NB4 (cell line): ENCODE results near the gene PLCH1.

ENCODE experiments used
- MYC ChIP-seq: IDR thresholded peaks from 2 replicates; pipeline ENCODE4 v1.6.1; 2011; ENCODE audit warnings: low read depth, low read length
- POLR2A ChIP-seq: IDR thresholded peaks from 2 replicates; pipeline ENCODE4 v1.6.1; 2011; ENCODE audit warnings: mild to moderate bottlenecking; ENCODE audit not compliant: insufficient read length; ENCODE audit errors: extremely low read depth
- TF ChIP-seq, protein P1 (sequence below): IDR thresholded peaks from one replicate; pipeline ENCODE4 v1.5.1; 2012; ENCODE audit warnings: low read depth, low read length
- TF ChIP-seq, protein P2 (sequence below): IDR thresholded peaks from 2 replicates; pipeline ENCODE4 v1.6.1; 2011; ENCODE audit warnings: low read depth, low read length

DNA sequence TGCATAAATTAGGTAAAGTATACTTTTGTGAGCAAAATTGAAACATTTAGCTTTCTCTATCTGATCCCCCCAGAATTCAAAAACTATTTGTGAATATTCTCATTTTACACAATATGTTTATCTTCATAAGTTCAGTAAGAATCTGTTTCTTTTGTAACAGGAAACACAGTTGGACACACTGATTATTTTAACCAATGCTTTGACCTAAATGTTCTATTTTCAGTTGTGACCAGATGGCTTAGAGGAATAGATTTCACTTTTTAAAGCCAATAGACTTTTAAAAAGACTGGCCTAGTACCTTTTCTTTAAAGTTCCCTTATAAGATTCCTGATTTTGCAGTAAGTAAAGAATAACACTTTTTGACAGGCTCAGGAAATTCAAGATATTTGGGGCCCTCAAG, 377.4 kb downstream of the PLCH1 start:
- TF ChIP-seq, protein P1, sequence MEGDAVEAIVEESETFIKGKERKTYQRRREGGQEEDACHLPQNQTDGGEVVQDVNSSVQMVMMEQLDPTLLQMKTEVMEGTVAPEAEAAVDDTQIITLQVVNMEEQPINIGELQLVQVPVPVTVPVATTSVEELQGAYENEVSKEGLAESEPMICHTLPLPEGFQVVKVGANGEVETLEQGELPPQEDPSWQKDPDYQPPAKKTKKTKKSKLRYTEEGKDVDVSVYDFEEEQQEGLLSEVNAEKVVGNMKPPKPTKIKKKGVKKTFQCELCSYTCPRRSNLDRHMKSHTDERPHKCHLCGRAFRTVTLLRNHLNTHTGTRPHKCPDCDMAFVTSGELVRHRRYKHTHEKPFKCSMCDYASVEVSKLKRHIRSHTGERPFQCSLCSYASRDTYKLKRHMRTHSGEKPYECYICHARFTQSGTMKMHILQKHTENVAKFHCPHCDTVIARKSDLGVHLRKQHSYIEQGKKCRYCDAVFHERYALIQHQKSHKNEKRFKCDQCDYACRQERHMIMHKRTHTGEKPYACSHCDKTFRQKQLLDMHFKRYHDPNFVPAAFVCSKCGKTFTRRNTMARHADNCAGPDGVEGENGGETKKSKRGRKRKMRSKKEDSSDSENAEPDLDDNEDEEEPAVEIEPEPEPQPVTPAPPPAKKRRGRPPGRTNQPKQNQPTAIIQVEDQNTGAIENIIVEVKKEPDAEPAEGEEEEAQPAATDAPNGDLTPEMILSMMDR: no peak
- TF ChIP-seq POLR2A: no peak
- TF ChIP-seq MYC: no peak
- TF ChIP-seq, protein P2, sequence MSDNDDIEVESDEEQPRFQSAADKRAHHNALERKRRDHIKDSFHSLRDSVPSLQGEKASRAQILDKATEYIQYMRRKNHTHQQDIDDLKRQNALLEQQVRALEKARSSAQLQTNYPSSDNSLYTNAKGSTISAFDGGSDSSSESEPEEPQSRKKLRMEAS: no peak
